ENCODE measurements around the gene CYB5R4.
A peak's percentile ranks its signal among the peaks of the same experiment; 100 is the strongest.
"Not testable (repeated sequence)": the region's sequence is repeated elsewhere in the genome, so short reads cannot be mapped to it uniquely, and the experiment has no call there.

The CYB5R4 gene

DNA sequence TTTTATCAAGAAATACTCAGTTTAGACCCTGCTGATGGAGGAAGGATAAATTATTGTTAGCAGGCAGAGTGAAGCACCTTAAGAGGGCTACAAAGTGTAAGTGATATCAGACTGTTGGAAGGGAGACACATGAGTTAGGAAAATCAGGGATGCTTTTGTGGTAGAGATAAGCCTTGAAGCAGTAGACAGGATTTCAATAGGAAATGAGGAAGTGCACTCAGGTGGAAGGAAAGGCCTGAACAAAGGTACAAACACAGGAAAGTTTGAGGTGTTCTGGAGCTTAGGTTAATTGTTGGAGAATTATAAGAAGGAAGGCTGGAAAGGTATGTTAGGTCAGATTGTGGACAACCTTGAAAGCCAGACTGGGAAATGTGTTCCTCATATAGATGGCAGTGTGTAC is 7.6 kb downstream of the CYB5R4 start:
- no peak for DNase-seq

DNA sequence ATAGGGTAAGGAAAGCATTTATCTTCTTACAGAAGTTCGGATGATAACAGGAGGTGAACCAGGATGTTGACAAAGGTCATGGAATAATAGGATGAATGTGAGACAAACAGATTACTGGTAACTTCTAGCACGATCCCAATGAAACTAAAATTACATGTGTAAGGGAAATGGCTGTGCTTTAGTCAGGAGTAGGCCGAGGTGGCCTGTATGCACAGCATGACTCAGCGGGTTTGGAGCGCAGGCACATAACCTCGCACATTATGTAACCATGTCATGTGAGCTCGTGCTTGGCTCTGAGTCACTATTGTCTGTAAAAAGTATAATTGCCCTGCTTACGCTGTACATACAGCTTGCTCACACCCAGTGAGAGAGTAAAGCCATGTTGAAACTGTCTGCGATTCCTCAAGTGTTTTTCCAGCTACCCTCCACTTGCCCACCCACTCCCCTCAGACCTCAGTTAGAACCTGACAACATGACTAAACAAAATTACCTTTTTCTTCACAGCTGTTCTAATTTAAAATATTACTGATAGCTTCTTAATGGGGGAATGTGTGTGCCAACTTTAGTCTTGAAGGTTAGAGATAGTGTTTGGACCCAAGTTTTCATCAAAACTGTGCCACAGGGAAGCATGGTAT is 8.2 kb downstream of the CYB5R4 start:
- DNase-seq, result peak; percentile 26

DNA sequence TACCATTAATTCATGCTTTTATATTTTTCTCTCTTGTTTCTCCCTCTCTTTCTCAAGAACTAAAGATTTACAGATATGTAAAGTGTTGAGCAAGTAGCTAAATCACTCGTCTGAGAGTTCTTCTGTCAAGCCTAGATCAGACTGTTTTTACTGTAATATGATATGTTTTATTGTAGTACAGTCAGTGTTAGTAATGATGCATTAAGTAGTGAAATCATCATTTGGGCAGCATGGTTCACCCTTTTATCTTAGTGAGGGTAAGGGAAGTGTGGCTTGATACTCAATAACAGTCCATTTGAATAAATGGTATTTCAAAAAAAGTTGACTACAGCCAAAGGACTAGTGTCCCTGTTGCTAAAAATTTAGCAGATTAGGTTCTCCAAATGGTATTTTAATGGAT is 9.2 kb downstream of the CYB5R4 start:
- no peak for DNase-seq

DNA sequence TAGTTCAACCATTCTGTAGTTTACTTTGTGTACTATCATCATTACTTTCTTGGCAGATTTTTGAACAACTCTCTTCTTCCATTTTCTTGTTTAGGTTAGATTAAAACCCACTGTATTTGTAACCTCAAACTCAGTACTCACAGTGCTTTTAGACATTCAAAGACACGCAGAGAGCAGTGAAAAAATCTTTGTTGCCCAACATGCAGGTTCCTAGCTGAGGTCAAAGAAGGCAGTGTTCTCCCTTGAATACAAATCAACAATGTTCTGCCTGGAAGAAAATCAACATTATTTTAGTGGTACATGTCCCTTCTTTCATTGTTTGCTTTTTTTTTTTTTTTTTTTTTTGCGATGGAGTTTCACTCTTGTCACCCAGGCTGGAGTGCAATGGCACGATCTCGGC is 11.2 kb downstream of the CYB5R4 start:
- DNase-seq, result no peak

DNA sequence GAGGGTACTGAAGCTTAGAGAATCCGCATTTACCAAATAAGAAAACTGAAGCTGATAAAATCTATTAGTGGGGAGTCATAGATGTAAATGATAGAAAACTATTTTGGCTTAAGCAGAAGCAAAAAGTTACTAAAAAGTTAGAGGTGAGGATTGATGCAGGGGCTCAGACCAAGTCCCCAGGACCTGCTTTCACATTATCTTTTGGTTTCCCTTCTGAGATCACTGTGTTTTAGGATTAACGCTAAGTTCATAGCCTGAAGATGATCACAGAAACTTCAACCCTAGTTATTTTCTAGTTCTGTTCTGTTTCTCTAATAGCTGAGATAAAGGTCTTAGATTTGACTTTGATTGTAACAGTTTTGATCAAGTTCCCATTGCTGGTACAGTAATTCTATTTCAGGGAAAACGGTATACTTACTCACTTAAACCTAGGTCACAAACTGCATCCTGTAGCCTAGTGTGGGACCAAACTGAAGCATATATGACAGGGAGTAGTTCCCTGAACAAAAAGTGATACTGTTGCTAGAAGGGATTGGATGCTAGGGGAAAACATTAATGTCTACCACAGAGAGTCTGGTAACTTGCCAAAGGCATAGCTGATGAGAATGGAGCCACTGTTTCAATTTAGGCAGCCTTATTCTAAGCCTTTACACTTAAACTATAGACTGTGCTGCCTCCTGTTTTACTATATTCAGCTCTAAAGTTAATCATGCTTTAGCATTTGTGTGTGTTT is 13.1 kb downstream of the CYB5R4 start:
- DNase-seq, result no peak

DNA sequence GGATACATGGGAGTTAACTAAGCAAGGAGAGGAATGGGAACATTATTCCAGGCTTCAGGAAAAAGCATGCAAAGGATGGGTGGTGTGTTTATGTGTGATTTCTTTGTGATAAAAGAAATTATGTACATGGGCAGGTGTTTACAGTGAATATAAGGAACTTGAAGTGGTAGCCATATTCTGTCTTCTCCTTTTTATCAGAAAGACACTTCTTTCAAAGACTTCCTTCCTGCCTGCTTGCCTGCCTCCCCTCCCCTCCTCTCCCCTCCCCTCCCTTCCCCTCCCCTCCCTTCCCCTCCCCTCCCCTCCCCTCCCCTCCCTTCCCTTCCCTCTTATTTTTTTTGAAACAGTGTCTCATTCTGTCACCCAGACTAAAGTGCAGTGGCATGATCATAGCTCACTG is 14.4 kb downstream of the CYB5R4 start:
- DNase-seq, result no peak

DNA sequence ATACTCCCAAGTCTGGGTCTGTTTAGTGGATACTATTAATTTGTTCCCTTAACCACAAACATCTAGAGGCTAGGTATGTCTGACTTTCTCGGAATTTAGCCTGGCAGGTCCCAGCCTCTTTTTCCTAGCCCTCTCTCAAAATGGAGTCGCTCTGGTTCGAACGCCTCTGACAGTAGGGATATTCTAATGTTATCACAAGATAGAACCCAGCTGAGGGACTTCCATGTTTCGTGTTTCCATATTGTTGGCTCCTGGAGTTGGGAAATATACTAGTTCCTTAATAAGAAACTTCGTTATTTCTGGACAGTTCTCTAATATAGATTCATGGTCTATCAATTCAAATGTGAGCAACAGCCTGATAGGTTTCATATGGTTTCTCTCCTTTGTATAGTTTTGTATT is 16.4 kb downstream of the CYB5R4 start:
- DNase-seq, result no peak

DNA sequence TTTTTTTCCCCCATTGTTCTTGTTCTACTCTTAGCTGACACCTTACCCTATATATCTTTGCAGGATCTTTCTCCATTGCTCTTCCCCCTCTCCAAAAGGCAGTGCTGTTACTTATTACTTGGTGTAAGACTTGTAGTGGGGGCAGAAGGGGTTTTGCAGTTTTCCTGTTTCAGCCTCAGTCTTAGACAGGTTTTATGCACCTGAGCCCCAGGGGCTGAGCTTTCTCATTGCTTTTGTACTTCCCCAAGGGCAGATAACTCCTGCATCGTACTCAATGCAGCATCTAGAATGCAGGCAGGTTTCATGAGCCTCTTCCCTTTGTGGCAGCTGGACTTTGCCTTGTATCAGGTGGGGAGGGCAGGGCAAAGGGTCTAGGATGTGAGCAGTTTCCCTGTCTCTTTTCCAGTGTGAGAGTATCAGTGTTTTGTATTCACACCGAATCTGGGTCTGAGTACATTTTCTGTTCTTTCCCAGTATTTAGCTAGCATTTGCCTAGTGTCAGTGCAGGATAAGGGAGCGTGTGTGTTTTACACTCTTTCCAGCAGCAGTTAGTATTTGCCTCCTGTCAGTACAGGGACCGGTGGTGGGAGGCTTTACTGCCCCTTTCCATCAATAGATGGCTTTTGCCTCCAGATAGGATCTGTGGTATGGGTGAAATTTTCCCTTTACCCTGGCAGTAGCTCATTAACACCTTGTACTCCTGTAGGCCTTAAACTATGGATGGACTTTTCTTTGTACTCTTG is 19.6 kb downstream of the CYB5R4 start:
- no peak for DNase-seq

DNA sequence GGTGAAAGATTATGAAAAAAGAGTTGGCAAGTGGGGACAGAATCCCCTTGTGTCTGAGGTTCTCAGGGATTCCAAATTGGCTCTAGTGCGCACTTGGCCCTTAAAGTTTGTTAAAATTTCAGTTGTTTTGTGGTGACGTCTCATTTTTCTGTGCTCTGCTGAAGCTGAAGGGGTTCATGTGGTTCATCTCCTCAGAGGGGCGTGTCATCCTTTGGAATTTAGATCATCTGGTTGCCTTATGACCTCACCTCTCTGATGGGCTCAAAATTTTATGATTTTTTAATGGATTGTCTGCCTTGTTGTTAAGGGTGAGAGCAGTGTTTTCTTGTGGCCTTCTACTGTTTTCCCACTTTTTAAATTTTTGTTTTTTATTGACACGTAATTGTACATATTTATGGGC is 20.3 kb downstream of the CYB5R4 start:
- DNase-seq, result no peak

DNA sequence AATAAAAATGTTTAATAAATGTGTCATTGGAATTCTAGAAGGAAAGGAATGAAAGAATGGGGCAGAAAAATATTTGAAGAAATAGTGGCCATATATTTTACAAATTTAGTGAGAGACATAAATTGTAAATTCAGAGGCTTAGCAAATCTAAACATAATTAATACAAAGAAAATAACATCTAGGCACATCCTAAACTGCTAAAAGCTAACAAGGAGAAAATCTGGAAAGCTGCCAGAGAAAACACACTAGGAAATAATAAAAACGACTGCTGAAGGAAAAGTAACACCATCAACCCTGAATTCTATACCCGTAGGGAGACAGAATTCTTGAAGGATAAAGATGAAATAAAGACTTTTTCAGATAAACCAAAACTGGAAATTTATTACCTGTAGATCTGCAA is 23.8 kb downstream of the CYB5R4 start:
- no peak for DNase-seq

DNA sequence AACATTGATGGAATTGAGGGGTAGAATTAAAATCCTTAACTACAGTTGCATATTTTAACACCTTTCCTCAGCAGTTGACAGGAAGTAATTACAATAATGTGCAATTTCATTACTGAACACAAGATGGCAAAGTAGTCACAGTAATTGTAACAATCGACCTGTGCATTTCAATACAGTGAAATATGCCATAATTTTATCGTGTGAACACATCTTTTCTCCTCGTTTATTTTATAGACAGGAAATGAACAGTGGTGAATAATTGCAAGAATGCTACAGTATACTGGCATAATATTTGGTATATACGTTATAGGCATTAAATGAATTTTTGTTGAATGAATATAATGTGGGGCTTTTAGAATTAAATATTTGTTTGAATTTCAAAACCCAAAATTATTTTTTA is 25.0 kb downstream of the CYB5R4 start:
- peak; percentile 64 for DNase-seq

DNA sequence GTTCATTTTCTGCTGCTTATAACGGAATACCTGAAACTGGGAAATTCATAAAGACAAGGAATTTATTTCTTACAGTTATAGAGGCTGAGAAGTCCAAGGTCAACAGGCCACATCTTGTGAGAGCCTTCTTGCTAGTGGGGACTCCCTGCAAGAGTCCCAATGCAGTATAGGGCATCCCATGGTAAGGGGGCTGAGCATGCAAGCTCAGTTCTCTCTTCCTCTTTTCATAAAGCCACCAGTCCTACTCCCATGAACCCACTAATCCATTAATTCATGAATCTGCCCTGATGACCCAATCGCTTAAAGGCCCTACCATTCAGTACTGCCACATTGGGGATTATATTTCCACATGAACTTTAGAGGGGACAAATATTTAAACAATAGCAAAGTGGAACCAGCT is 26.5 kb downstream of the CYB5R4 start:
- DNase-seq, result no peak

DNA sequence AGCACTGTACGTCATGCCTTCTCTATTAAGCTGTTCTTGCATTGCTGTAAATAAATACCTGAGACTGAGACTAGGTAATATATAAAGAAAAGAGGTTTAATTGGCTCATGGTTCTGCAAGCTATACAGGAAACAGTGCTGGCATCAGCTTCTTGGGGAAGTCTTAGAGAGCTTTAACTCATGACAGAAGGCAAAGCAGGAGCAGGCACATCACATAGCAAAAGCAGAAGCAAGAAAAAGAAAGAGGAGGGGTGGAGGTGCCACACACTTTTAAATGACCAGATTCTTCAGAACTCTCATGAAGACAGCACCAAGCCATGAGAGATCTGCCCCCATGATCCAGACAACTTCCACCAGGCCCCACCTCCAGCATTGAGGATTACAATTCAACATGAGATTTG is 30.1 kb downstream of the CYB5R4 start:
- no peak for DNase-seq

DNA sequence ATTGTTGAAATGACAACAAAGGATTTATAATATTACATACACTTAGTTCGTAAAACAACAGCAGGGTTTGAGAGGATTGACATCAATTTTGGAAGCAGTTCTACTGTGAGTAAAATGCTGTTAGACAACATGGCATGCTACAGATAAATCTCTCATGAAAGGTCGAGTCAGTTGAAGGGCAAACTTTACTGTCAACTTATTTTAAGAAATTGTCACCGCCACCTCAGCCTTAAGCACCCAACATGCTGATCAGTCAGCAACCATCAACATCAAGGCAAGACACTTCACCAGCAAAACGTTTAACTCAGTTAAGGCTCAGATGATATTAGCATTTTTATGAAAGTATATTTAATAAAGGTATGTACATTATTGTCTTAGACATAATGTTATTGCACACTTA is 31.0 kb downstream of the CYB5R4 start:
- DNase-seq, result no peak

DNA sequence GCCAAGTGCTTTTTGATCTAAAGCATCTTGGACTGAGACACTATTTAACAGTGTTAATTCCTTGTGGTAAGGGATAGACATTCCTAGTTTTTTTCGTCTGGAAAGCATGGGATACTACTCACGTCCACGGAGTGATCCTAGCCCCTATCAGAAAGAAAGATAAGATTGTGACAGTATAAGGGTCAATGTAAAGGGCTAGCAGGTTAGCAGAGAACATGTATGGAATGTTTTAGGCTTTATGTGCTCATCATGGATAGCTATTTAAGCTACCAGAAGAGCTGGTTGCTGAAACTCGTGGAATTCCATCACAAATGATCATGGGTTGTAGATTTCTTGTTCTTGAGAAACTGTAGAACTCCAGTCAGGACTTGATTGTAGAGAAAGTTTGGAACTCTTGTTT is 32.1 kb downstream of the CYB5R4 start:
- DNase-seq, result no peak

DNA sequence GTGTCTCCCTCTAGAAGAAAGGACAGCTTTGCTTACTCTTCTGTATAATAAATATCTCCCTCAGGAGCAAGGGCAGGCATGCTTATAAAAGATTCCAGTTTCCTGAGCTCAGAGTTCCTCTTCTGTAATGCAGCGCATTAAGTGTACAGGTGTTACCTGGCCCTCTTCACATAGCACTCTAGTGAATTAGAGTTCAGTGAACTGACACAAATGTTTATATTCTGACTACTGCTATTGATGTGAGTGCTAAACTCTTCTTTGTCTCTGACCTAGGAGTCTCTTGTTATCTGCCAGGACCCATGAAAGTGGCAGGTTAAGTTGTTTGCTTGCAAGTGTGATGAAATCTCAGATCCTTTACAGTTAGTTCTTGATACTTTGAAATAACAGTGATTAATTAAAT is 33.5 kb downstream of the CYB5R4 start:
- DNase-seq, result no peak

DNA sequence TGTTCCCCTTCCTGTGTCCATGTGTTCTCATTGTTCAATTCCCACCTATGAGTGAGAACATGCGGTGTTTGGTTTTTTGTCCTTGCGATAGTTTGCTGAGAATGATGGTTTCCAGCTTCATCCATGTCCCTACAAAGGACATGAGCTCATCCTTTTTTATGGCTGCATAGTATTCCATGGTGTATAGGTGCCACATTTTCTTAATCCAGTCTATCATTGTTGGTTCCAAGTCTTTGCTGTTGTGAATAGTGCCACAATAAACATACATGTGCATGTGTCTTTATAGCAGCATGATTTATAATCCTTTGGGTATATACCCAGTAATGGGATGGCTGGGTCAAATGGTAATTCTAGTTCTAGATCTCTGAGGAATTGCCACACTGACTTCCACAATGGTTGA is 37.6 kb downstream of the CYB5R4 start:
- not testable (repeated sequence) for DNase-seq

DNA sequence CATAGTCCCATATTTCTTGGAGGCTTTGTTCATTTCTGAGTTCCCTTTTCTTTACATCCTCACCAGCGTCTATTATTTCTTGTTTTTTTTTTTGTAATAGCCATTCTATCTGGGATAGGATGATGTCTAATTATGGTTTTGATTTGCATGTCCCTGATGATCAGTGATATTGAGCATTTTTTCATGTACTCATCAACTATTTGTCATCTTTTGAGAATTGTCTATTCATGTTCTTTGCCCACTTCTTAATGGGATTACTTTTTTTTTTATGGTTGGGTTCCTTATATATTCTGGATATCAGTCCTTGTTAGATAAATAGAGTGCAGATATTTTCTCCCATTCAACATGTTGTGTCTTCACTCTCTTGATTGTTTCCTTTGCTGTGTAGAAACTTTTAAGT is 42.1 kb downstream of the CYB5R4 start:
- no peak for DNase-seq

DNA sequence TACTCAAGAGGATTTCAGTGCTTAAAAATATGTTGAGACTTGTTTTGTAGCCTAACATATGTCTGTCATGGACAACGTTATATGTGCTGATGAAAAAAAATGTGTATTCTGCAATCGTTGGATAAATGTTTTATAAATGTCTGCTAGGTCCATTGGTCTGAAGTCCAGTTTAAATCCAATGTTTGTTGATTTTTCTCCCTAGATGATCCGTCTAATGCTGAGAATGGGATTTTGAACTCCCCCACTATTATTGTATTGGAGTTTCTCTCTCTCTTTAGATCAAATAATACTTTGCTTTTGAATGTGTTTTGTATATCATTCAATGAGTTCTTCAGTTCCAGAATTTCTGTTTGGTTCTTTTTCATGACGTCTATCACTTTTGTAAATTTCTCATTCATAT is 44.9 kb downstream of the CYB5R4 start:
- no peak for DNase-seq

DNA sequence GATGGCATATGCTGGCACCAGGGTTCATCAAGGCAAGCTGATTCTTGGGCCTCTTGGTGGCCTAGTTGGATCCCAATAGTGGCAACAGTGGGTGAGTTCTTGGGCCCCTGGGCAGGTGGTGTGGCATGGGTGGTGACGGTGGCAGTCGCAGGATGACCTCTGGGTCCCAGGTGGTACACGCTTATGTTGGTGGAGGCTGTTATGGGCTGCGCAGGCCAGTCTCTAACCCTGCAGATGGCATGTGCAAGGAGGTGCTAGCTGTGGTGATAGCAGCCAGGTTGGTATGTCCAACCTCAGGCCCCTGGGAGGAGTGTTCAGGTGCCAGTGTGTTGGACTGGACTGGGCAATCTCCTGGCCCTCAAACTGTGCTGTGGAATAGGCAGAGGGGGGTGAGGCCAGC is 46.2 kb downstream of the CYB5R4 start:
- no peak for DNase-seq

DNA sequence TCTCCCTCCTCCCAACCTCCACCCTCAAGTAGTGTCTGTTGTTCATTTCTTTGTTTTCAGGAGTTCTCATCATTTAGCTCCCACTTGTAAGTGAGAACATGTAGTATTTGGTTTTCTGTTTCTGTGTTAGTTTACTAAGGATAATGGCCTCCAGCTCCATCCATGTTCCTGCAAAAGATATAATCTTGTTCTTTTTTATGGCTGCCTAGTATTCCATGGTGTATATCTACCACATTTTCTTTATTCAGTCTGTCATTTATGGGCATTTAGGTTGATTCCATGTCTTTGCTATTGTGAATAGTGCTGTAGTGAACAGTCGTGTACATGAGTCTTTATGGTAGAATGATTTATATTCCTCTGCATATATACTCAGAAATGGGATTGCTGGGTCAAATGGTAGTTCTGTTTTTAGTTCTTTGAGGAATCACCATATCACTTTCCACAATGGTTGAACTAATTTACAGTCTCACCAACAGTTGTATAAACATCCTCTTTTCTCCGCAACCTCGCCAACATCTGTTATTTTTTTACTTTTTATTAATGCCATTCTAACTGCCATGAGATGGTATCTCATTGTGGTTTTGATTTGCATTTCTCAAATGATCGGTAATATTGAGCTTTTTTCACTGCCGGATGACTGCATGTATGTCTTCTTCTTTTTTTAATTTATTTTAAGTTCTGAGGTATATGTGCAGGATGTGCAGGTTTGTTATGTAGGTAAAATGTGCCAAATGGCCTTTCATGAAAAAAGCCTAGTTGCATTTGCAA is 48.3 kb downstream of the CYB5R4 start:
- DNase-seq, result not testable (repeated sequence)

DNA sequence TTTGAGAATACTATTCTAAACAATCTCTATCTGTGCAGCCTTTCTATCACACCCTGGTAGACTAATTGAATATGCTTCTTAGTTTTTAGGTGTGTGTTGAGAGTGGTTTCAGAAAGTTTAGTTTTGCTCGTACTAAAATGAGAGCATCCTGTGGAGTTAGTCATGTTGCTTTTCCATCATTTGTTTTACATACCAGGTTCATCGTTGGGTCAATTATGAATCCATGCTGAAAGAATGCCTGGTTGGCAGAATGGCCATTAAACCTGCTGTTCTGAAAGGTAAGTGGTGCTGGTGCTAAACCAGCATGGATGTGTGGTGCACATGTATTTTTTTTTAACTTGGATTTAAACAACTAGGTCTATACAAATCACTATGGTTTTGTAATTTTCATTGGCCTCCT is 49.3 kb downstream of the CYB5R4 start:
- DNase-seq, result no peak

DNA sequence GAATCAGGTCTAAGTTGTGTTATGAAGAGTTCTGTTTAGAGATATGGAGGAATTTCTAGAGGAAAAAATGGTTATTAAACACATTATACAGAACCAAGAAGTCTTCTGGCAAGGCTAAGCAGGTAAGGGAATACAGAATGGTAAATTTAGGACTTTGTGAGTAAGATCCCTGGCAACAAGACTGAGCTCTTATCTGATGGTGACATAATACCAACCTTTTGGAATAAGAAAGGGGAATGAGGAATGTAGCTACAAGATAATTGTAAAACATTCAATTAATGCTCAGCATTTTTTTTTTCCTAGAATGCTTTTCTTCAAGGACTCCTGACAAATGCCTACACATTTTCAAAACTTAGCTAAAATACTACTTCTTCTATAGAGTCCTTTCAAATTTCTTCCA is 51.8 kb downstream of the CYB5R4 start:
- no peak for DNase-seq

DNA sequence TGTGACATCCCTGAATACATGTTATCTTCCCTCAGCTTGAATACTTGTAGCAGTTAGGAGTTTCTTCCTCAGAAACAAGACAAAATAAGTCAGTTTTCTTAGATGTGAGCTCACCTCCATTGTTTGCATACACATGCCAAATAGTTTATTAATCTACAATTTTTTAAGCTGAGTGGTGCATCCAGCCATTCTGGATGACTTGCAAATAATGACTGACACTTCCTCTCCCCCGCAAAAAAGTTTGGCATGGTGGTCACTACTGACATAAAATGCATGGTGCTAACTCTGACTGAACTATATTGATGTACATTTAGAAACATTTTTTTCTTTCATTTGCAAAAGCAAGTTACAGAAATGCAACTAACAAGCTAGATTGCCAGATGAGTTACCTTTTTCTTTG is 55.5 kb downstream of the CYB5R4 start:
- no peak for DNase-seq

Measured in CD4-positive, alpha-beta T cell treated with Interleukin-21 for 1 hour (primary cell).